Right cardiac atrium (tissue), 5 donors: ENCODE results near the gene GMCL2. TPM values are rescaled to one million over a fixed set of nuclear protein-coding genes. Genes with fewer than 3 reads are reported as not detected.

Experiments
- ATAC-seq, 2 donors: fragments of 200-7000 bp; cut with Tn5 transposase; one replicate each; pipeline versions ENCODE4 v1.8.0 to v1.9.1; 2020; ENCODE audit warnings: moderate library complexity in 2 of 2, mild to moderate bottlenecking in 1 of 2
- DNase-seq, 3 donors: peaks; one replicate each; pipeline ENCODE4 v3.0.0-alpha.2; 2020
- H3K27ac ChIP-seq: one replicate; pipeline ENCODE4 v1.5.1; 2013; ENCODE audit warnings: mild to moderate bottlenecking, low read length, control low read depth, moderate library complexity
- H3K27me3 ChIP-seq: one replicate; pipeline ENCODE4 v1.6.1; 2013; ENCODE audit not compliant: control insufficient read depth, insufficient read depth
- H3K4me1 ChIP-seq: one replicate; pipeline ENCODE4 v1.6.1; 2013; ENCODE audit warnings: low read length; ENCODE audit not compliant: control insufficient read depth, insufficient read depth
- H3K4me3 ChIP-seq: one replicate; pipeline ENCODE4 v1.5.1; 2013; ENCODE audit warnings: low read length, control low read depth
- H3K9me3 ChIP-seq: one replicate; pipeline ENCODE4 v1.6.1; 2013; ENCODE audit warnings: low read length; ENCODE audit not compliant: control insufficient read depth
- WGBS: extraction: QIAGEN DNeasy Blood & Tissue Kit; methylation state at CpG from one replicate; pipeline ENCODE4 v1.1.7; 2013; 5-methylcytosine and 5-hydroxymethylcytosine counted together
- intact Hi-C, 4 donors: fragments of 100-400 bp; cut with DNase I; formaldehyde crosslinking; loops; one replicate each; pipeline versions ENCODE4 v1.11.0 to v1.14.0; 2022 to 2023
- polyA plus RNA-seq: library from polyadenylated mRNA; stranded (reverse); fragments of 200-250 nt; gene quantifications from one replicate; pipeline ENCODE4 v1.2.3, GENCODE V29; 2013
- total RNA-seq, 4 donors: library from RNA; stranded (reverse); fragmentation: NEBNext Ultra II Directional; extraction: Animal tissue kit (Norgen Biotek cat#: 25700); gene quantifications; one replicate each; pipeline ENCODE4 v1.2.1, GENCODE V29; 2021
- donor health status: healthy with polysubstance abuse.
- donor health status: DM: no; HTN: yes; CAD: no.
- donor health status: DM: no; HTN: no; CAD: no.
- donor health status: DM: no; HTN: yes; CAD: no; lungs with severe emphysema.
- donor health status: DM: yes; HTN: yes; CAD: no.

GMCL2 gene
- total and polyA plus RNA-seq, 5 donors = not detected

- Histone ChIP-seq H3K4me1 (peaks cover 5% of the 10 kb centered on the region), H3K9me3 (no peaks in the 10 kb centered on the region), H3K4me3 (no peak overlapping the region), H3K27ac (no peak overlapping the region), H3K27me3 (no peaks in the 10 kb centered on the region)
- DNase-seq (no peak), ATAC-seq (no peak)
- whole genome bisulfite sequencing = 66% methylated on average over 11 of the region's 11 CpGs
- intact Hi-C loops = no loop called here
Observed at GRCh38 chr5:178150977-178151734, 36.0 kb downstream of the GMCL2 start.

GRCh38 chr5:178149199-178149932 is 37.8 kb downstream of the GMCL2 start:
- Histone ChIP-seq H3K27ac (no peak overlapping the region), H3K4me3 (no peak overlapping the region), H3K9me3 (no peaks in the 10 kb centered on the region), H3K27me3 (no peaks in the 10 kb centered on the region), H3K4me1 (peaks cover 5% of the 10 kb centered on the region)
- intact Hi-C loops = no loop called here
- ATAC-seq = no peak
- no peak for DNase-seq
- 77% methylated on average over 11 of the region's 11 CpGs for WGBS

DNA sequence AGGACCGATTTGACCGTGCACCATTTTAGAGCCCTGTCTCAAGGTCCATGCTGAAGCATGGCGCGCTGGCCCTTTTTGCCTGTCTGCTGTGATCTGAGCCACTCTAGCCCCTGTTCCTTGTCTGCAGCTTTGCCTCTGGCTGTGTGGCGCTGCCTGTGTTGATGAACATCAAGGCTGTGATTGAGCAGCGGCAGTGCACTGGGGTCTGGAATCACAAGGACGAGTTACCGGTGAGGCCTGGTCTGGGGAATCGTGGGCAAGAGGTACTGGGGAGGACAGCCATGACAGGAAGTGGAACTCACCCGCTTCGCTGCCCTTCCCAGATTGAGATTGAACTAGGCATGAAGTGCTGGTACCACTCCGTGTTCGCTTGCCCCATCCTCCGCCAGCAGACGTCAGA is 39.8 kb downstream of the GMCL2 start:
- 88% methylated on average over 15 of the region's 15 CpGs for WGBS
- no peak overlapping the region for H3K27ac ChIP-seq
- no peaks in the 10 kb centered on the region for H3K27me3 ChIP-seq
- intact Hi-C loops = no loop called here
- H3K4me3 ChIP-seq = no peak overlapping the region
- no peak for ATAC-seq
- DNase-seq = no peak
- no peaks in the 10 kb centered on the region for H3K9me3 ChIP-seq
- no peaks in the 10 kb centered on the region for H3K4me1 ChIP-seq

GRCh38 chr5:178145965-178146820 is 41.0 kb downstream of the GMCL2 start:
- Histone ChIP-seq H3K27ac (no peak overlapping the region), H3K27me3 (no peaks in the 10 kb centered on the region), H3K9me3 (no peaks in the 10 kb centered on the region), H3K4me3 (no peak overlapping the region), H3K4me1 (no peaks in the 10 kb centered on the region)
- DNase-seq (peak; percentile 54 to 85 (median 74)), ATAC-seq (peak; percentile 11 to 18)
- intact Hi-C loops = no loop called here
- WGBS = 61% methylated on average over 14 of the region's 14 CpGs

DNA sequence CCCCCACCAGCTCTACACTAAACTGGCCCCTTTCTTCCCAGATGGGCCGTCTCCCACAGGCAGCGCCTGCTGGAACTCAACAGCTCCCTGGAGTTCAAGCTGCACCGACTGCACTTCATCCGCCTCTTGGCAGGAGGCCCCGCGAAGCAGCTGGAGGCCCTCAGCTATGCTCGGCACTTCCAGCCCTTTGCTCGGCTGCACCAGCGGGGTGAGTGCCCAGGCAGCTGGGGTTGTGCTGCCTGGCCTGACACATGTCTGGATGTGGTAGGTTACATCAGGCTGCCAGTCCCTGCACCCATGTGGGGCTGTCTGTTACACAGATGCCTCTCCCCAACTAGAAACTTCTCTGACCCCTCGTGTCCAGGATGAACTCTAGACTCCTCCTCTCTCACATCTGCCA is 43.3 kb downstream of the GMCL2 start:
- Histone ChIP-seq H3K9me3 (no peaks in the 10 kb centered on the region), H3K27ac (no peak overlapping the region), H3K4me1 (no peaks in the 10 kb centered on the region), H3K4me3 (no peak overlapping the region), H3K27me3 (no peaks in the 10 kb centered on the region)
- WGBS = 56% methylated on average over 10 of the region's 10 CpGs
- intact Hi-C loops = no loop called here
- peak; percentile 82 to 92 (median 90) for DNase-seq
- peak; percentile 64 to 74 for ATAC-seq

GRCh38 chr5:178143246-178143645 is 43.9 kb downstream of the GMCL2 start:
- ATAC-seq (no peak), DNase-seq (no peak)
- H3K9me3 ChIP-seq = no peaks in the 10 kb centered on the region
- no peaks in the 10 kb centered on the region for H3K27me3 ChIP-seq
- intact Hi-C loops = no loop called here
- H3K4me1 ChIP-seq = no peaks in the 10 kb centered on the region
- 65% methylated on average over 6 of the region's 6 CpGs for WGBS
- no peak overlapping the region for H3K4me3 ChIP-seq
- H3K27ac ChIP-seq = no peak overlapping the region

DNA sequence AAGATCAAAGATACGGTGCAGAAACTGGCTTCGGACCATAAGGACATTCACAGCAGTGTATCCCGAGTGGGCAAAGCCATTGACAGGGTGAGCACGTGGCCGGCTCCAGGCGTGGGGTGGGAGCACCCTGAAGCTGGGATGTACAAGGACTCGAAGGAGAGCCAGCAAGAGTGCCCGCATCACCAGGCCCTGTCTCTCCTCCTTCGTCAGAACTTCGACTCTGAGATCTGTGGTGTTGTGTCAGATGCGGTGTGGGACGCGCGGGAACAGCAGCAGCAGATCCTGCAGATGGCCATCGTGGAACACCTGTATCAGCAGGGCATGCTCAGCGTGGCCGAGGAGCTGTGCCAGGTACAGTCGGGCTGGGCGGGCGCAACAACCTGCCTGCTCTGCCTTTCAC is 44.5 kb downstream of the GMCL2 start:
- H3K4me1 ChIP-seq = no peaks in the 10 kb centered on the region
- no peak for DNase-seq
- intact Hi-C loops = no loop called here
- H3K9me3 ChIP-seq = no peaks in the 10 kb centered on the region
- no peak overlapping the region for H3K4me3 ChIP-seq
- no peaks in the 10 kb centered on the region for H3K27me3 ChIP-seq
- no peak for ATAC-seq
- no peak overlapping the region for H3K27ac ChIP-seq
- WGBS = 92% methylated on average over 20 of the region's 20 CpGs

DNA sequence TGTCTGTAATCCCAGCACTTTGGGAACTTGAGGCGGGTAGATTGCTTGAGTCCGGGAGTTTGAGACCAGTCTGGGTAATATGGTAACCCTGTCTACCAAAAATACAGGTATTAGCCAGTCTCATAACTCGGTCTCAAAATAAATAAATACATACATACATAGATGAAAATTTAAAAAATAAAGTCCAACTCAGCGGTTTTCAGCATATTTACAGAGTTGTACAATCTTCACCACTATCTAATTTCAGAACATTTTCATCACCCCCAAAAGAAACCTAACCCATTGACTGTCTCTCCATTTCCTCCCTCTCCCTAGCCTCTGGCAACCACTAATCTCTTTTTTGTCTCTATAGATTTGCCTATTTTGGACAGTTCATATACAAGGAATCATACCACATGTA is 45.6 kb downstream of the GMCL2 start:
- Histone ChIP-seq H3K9me3 (no peaks in the 10 kb centered on the region), H3K27me3 (no peaks in the 10 kb centered on the region), H3K27ac (no peak overlapping the region), H3K4me3 (no peak overlapping the region), H3K4me1 (no peaks in the 10 kb centered on the region)
- 96% methylated on average over 4 of the region's 4 CpGs for WGBS
- intact Hi-C loops = no loop called here
- ATAC-seq (no peak), DNase-seq (no peak)

- Histone ChIP-seq H3K27me3 (no peaks in the 10 kb centered on the region), H3K9me3 (no peaks in the 10 kb centered on the region), H3K4me1 (no peaks in the 10 kb centered on the region), H3K4me3 (no peak overlapping the region), H3K27ac (no peak overlapping the region)
- ATAC-seq = peak in 1 of 2 donors; percentile 25
- intact Hi-C loops = no loop called here
- no peak for DNase-seq
- 88% methylated on average over 12 of the region's 12 CpGs for WGBS
Observed at GRCh38 chr5:178137991-178138390, 49.2 kb downstream of the GMCL2 start.

DNA sequence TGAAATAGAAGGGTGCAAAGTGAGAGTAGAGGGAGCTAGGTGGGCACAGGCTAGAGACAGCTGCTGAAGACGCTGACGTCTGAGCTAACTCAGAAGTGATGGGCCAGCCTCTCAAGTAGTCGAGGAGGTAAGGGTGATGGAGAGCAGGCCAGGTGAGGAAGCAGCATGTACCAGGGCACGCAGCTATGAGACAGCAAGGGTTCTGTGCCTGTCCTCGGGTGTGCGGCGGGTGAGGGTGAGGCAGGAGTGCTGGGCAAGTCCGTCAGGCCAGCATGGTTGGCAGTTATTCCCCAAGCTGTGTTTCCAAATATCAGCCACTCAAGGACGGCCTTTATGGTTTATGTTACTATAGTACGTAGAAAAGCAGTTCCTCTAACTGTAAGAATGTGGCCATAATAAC is 50.2 kb downstream of the GMCL2 start:
- WGBS = 82% methylated on average over 10 of the region's 10 CpGs
- ATAC-seq (peak in 1 of 2 donors; percentile 30), DNase-seq (no peak)
- no peak overlapping the region for H3K4me3 ChIP-seq
- no peaks in the 10 kb centered on the region for H3K27me3 ChIP-seq
- H3K9me3 ChIP-seq = no peaks in the 10 kb centered on the region
- no peak overlapping the region for H3K27ac ChIP-seq
- H3K4me1 ChIP-seq = peaks cover under 1% of the 10 kb centered on the region
- intact Hi-C loops = no loop called here
